WTC11 (cell line): ENCODE measurements around the gene MYMK. TPM values are rescaled to one million over a fixed set of nuclear protein-coding genes. Genes with fewer than 3 reads are reported as not detected.

ENCODE experiments used
- ATAC-seq: fragments of 200-7000 bp; cut with Tn5 transposase; 2 replicates; pipeline ENCODE4 v1.10.0; 2021; ENCODE audit warnings: mild to moderate bottlenecking, moderate library complexity
- CTCF ChIA-PET: fragments of 300-600 bp; sonication (Branson Sonifier 250); formaldehyde crosslinking; loops from one replicate; lab custom pipeline; 2021; ENCODE audit warnings: antibody characterized with exemption; lab: Charles Lee
- POLR2A ChIA-PET: fragments of 350-600 bp; sonication (Branson Sonifier 250); formaldehyde crosslinking; loops from one replicate; lab custom pipeline; 2021; ENCODE audit warnings: antibody characterized with exemption; lab: Charles Lee
- DNase-seq: peaks from one replicate; pipeline ENCODE4 v3.0.0; 2021; ENCODE audit warnings: low spot score
- H3K27ac Mint-ChIP-seq: 2 replicates; pipeline ENCODE4 v1.8.0; 2021; ENCODE audit warnings: mixed read lengths
- H3K27me3 Mint-ChIP-seq: 2 replicates; pipeline ENCODE4 v1.8.0; 2021; ENCODE audit warnings: low read depth, mild to moderate bottlenecking, moderate library complexity, mixed read lengths
- H3K36me3 Mint-ChIP-seq: 2 replicates; pipeline ENCODE4 v1.8.0; 2021; ENCODE audit warnings: mixed read lengths
- H3K4me1 Mint-ChIP-seq: 2 replicates; pipeline ENCODE4 v1.8.0; 2022; ENCODE audit warnings: mixed read lengths
- H3K4me3 Mint-ChIP-seq: 2 replicates; pipeline ENCODE4 v1.8.0; 2021; ENCODE audit warnings: mild to moderate bottlenecking, moderate library complexity, mixed read lengths
- H3K9me3 Mint-ChIP-seq: 2 replicates; pipeline ENCODE4 v1.8.0; 2021; ENCODE audit warnings: mixed read lengths
- AR ChIP-seq: fragments of 250-450 bp; sonication (Bioruptor Pico); IDR thresholded peaks from 2 replicates; pipeline ENCODE4 v1.9.0; 2021; ENCODE audit warnings: mild to moderate bottlenecking
- ATF1 ChIP-seq: sonication (generic); formaldehyde crosslinking; IDR thresholded peaks from 2 replicates; pipeline ENCODE4 v1.8.1; 2023; ENCODE audit warnings: mild to moderate bottlenecking, moderate library complexity, missing genetic modification reagents
- CBFB ChIP-seq: sonication (generic); formaldehyde crosslinking; IDR thresholded peaks from 2 replicates; pipeline ENCODE4 v1.8.1; 2022; ENCODE audit warnings: mild to moderate bottlenecking, low read depth, missing genetic modification reagents
- ELF4 ChIP-seq: sonication (generic); formaldehyde crosslinking; IDR thresholded peaks from 2 replicates; pipeline ENCODE4 v1.8.1; 2022; ENCODE audit warnings: low read depth, mild to moderate bottlenecking, moderate library complexity, missing genetic modification reagents
- ETV6 ChIP-seq: sonication (generic); formaldehyde crosslinking; IDR thresholded peaks from 2 replicates; pipeline ENCODE4 v1.8.1; 2022; ENCODE audit warnings: mild to moderate bottlenecking, missing genetic modification reagents
- FOXP4 ChIP-seq: sonication (generic); formaldehyde crosslinking; IDR thresholded peaks from 2 replicates; pipeline ENCODE4 v1.8.0; 2022; ENCODE audit warnings: mild to moderate bottlenecking, missing genetic modification reagents
- MYBL2 ChIP-seq: sonication (generic); formaldehyde crosslinking; IDR thresholded peaks from 2 replicates; pipeline ENCODE4 v1.8.1; 2023; ENCODE audit warnings: mild to moderate bottlenecking, moderate library complexity, missing genetic modification reagents
- NFYB ChIP-seq: sonication (generic); formaldehyde crosslinking; conservative IDR thresholded peaks from 2 replicates; pipeline ENCODE4 v1.8.0; 2022; ENCODE audit warnings: low read depth, missing genetic modification reagents
- PRRX2 ChIP-seq: fragments of 250-450 bp; sonication (Bioruptor Pico); IDR thresholded peaks from 2 replicates; pipeline ENCODE4 v1.8.0; 2021; ENCODE audit warnings: mild to moderate bottlenecking
- TEAD4 ChIP-seq: sonication (generic); formaldehyde crosslinking; IDR thresholded peaks from 2 replicates; pipeline ENCODE4 v1.8.0; 2022; ENCODE audit warnings: mild to moderate bottlenecking, missing genetic modification reagents
- USF2 ChIP-seq: sonication (generic); formaldehyde crosslinking; IDR thresholded peaks from 2 replicates; pipeline ENCODE4 v1.8.1; 2023; ENCODE audit warnings: mild to moderate bottlenecking, missing genetic modification reagents, moderate library complexity
- ZNF121 ChIP-seq: sonication (generic); formaldehyde crosslinking; IDR thresholded peaks from 2 replicates; pipeline ENCODE4 v1.8.0; 2023; ENCODE audit warnings: missing genetic modification reagents
- total RNA-seq: library from RNA; stranded (reverse); gene quantifications from 3 replicates; pipeline ENCODE4 v1.2.3, GENCODE V29; 2021
- TF ChIP-seq, protein P1 (sequence below): sonication (generic); formaldehyde crosslinking; conservative IDR thresholded peaks from 2 replicates; pipeline ENCODE4 v1.8.1; 2022; ENCODE audit warnings: mild to moderate bottlenecking, missing genetic modification reagents
- TF ChIP-seq, protein P2 (sequence below): fragments of 250-450 bp; sonication (Bioruptor Pico); conservative IDR thresholded peaks from 2 replicates; pipeline ENCODE4 v1.9.0; 2021; ENCODE audit warnings: mild to moderate bottlenecking
- TF ChIP-seq, protein P3 (sequence below): sonication (generic); formaldehyde crosslinking; IDR thresholded peaks from 2 replicates; pipeline ENCODE4 v1.8.1; 2022; ENCODE audit warnings: missing genetic modification reagents, borderline replicate concordance

The MYMK gene
- total RNA-seq, 1 experiment from 2014 or later, result not detected

DNA sequence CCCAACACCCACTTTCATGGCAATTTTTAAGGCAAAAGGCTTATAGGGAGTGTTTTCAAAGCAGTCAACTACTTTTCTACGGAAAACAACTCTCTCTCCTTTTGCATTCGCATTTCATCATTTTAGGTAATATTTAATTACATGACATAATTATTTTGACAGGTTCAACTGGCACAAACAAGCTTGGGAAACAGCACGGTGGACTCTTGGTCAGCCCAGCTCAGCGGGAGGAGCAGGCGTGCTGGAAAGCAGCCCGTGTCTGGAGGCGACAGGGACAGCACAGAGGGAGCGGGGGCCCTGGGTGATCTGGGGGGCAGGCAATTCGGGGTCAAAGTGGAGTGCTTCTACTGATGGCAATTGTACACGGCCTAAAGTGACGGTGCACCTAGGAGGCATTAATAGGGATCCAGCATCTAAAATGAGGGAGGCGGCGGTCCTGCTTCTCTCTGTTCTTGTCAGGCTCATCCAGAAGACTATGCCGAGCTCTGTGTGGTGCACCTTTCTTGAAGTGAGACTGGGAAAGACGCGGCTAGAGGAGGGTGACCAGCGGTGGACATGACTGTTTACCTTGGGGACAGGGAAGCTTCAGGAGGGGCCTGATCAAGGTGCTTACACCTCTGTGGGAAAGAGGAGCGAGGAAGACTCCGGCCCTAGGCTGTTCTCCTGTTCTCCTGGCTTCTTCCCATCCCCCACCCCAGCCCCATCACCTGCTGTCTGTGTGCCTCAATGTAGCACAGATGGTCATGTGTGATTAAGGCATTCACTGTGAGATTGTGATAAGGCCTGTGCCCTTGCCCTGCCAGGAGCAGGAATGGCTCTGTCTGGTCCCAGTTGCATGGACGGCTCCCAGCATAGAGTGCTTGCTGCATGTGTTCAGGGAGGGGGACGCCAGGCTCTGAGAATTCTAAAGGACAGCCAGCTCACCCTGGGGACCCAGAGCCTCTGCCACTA is 3.4 kb downstream of the MYMK start:
- CTCF ChIA-PET, result no interaction called here
- Mint-ChIP-seq H3K27ac (no peak overlapping the region), H3K9me3 (no peaks in the 10 kb centered on the region), H3K4me1 (peaks cover 11% of the 10 kb centered on the region)
- no peak for ATAC-seq
- no peak for DNase-seq
- no peak for TF ChIP-seq TEAD4 (CRISPR knock-in tag)
- TF ChIP-seq PRRX2, result no peak
- no peak for TF ChIP-seq FOXP4 (CRISPR knock-in tag)
- TF ChIP-seq ZNF121 (CRISPR knock-in tag), result no peak
- TF ChIP-seq MYBL2 (CRISPR knock-in tag), result no peak
- no peak for TF ChIP-seq ATF1 (CRISPR knock-in tag)
- TF ChIP-seq, protein P1, sequence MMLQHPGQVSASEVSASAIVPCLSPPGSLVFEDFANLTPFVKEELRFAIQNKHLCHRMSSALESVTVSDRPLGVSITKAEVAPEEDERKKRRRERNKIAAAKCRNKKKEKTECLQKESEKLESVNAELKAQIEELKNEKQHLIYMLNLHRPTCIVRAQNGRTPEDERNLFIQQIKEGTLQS (CRISPR knock-in tag), result no peak
- TF ChIP-seq, all 79 proteins: peak for 0
- peaks cover 2% of the 10 kb centered on the region; the same call in 1 of the 2 replicates for H3K27me3 Mint-ChIP-seq
- H3K36me3 Mint-ChIP-seq, result no peaks in the 10 kb centered on the region
- H3K4me3 Mint-ChIP-seq, result no peak overlapping the region
- POLR2A ChIA-PET, result no interaction called here

DNA sequence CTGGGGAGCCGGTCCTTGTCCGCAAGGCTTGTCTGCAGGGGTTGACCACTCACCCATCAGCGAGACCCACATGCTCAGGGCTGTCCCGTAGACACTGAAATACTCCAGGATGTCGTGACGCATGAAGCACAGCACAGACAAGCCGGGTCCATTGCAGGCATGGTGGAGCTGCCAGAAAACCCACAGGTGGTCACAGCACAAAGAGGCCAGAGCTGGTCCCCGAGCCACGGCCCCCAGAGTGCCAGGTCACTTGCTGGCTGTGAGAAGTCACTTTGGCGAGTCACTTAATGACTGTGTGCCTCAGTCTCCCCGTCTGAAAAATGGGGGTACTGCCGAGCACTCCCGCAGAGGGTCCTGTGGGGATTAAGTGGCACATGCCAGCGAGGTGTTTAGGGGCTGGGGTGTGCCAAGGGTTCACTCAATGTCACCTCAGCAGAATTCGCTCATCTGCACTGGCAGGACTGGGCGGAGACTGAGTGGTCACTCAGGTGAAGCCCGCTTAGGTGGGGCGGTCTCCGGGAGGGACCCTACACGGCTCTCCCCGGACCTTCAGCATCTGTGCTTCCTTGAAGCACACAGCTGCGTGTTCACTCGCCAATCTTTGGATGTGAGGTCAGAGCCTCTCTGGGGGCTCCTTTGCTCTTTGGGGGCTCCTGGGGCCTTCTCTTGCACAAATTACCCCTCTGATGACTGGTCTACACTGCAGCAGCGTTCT is 4.5 kb downstream of the MYMK start:
- TF ChIP-seq ELF4 (no peak), ETV6 (no peak), ZNF121 (CRISPR knock-in tag) (no peak), USF2 (CRISPR knock-in tag) (no peak), CBFB (CRISPR knock-in tag) (no peak), AR (no peak), ATF1 (CRISPR knock-in tag) (no peak), NFYB (CRISPR knock-in tag) (no peak)
- TF ChIP-seq, protein P2, sequence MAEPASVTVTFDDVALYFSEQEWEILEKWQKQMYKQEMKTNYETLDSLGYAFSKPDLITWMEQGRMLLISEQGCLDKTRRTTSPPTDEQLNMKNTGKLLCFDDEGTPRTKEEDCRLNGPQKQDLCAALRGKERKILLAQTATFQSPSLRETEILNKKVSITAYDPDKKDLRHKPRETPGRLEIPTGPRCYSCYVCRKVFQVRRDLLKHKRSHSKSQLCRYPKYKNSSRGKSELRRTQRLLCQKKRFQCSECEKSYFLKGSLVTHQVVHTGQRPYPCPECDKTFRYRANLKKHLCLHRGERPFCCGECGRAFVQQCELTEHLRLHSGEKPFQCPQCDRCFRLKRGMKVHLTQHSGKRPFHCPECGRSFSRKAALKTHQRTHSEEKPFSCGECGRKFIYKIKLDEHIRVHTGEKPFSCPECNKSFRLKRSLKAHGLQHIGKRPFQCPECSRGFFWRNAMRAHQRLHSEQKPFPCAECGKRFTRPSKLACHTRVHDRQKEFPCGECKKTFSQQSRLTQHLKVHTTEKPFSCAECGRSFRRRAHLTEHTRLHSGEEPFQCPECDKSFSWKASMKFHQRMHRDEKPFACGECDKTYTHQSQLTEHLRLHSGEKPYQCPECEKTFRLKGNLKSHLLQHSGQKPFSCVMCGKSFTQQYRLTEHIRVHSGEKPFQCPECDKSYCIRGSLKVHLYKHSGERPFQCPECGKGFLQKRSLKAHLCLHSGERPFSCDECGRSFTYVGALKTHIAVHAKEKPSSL, result no peak
- TF ChIP-seq, protein P3, sequence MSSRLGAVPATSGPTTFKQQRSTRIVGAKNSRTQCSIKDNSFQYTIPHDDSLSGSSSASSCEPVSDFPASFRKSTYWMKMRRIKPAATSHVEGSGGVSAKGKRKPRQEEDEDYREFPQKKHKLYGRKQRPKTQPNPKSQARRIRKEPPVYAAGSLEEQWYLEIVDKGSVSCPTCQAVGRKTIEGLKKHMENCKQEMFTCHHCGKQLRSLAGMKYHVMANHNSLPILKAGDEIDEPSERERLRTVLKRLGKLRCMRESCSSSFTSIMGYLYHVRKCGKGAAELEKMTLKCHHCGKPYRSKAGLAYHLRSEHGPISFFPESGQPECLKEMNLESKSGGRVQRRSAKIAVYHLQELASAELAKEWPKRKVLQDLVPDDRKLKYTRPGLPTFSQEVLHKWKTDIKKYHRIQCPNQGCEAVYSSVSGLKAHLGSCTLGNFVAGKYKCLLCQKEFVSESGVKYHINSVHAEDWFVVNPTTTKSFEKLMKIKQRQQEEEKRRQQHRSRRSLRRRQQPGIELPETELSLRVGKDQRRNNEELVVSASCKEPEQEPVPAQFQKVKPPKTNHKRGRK (CRISPR knock-in tag), result no peak
- no peak overlapping the region for H3K4me3 Mint-ChIP-seq
- DNase-seq (no peak), ATAC-seq (no peak)
- ChIA-PET POLR2A (no interaction called here), CTCF (no interaction called here)
- H3K27ac Mint-ChIP-seq, result no peak overlapping the region
- no peaks in the 10 kb centered on the region for H3K9me3 Mint-ChIP-seq
- no peaks in the 10 kb centered on the region for H3K4me1 Mint-ChIP-seq
- no peaks in the 10 kb centered on the region for H3K27me3 Mint-ChIP-seq
- no peaks in the 10 kb centered on the region for H3K36me3 Mint-ChIP-seq
